SK-N-SH (cell line): Measurements from ENCODE around the gene PCDHA5. TPM values are rescaled to one million over a fixed set of nuclear protein-coding genes. Genes with fewer than 3 reads are reported as not detected.
"Not testable (repeated sequence)": the region's sequence is repeated elsewhere in the genome, so short reads cannot be mapped to it uniquely, and the experiment has no call there.

ENCODE experiments used
- CTCF ChIA-PET: fragments of 300-600, 350-600 bp; formaldehyde crosslinking; extraction: SDS; loops from one replicate; lab custom pipeline; 2021; lab: Yijun Ruan, JAX
- POLR2A ChIA-PET: fragments of 350-600 bp; sonication (Branson Sonifier 250); formaldehyde crosslinking; extraction: SDS; loops from one replicate; lab custom pipeline; 2020; ENCODE audit warnings: antibody characterized with exemption, inconsistent platforms; lab: Yijun Ruan, JAX
- DNase-seq: peaks from one replicate; pipeline ENCODE4 v3.0.0; 2012
- H2AFZ ChIP-seq: fragments of 200-600 bp; sonication (generic); 2 replicates; pipeline ENCODE4 v1.8.1; 2016; ENCODE audit warnings: antibody characterized with exemption, mild to moderate bottlenecking, low read depth
- H3F3A ChIP-seq: fragments of 200-600 bp; sonication (generic); replicated peaks from 2 replicates; pipeline ENCODE3; 2016; ENCODE audit warnings: antibody characterized with exemption, mild to moderate bottlenecking; ENCODE audit not compliant: insufficient read depth
- H3K27ac ChIP-seq, 2 experiments: fragments of 200-500 bp in 1 of 2; fragments of 200-600 bp in 1 of 2; sonication (Bioruptor generic) in 1 of 2; sonication (generic), shearing (Covaris generic) in 1 of 2; 2 replicates each; pipeline versions ENCODE4 v1.5.1 to v1.6.1; 2014 to 2016; ENCODE audit warnings: low read depth in 2 of 2, inconsistent platforms in 1 of 2, low read length in 1 of 2, mild to moderate bottlenecking in 1 of 2, mixed read lengths in 1 of 2
- H3K27me3 ChIP-seq: fragments of 200-600 bp; sonication (generic), shearing (Covaris generic); 2 replicates; pipeline ENCODE4 v1.6.1; 2016; ENCODE audit warnings: mixed run types; ENCODE audit not compliant: insufficient read depth
- H3K36me3 ChIP-seq, 2 experiments: fragments of 200-500 bp in 1 of 2; fragments of 200-600 bp in 1 of 2; sonication (Bioruptor generic) in 1 of 2; sonication (generic) in 1 of 2; replicated peaks in 1 of 2; 2 replicates each; pipeline versions ENCODE3 to v1.5.1; 2014 to 2016; ENCODE audit warnings: low read length in 1 of 2, mild to moderate bottlenecking in 1 of 2; ENCODE audit not compliant: insufficient read depth in 2 of 2, control insufficient read depth in 1 of 2
- H3K4me1 ChIP-seq, 2 experiments: fragments of 200-500 bp in 1 of 2; fragments of 200-600 bp in 1 of 2; sonication (Bioruptor generic) in 1 of 2; sonication (generic), shearing (Covaris generic) in 1 of 2; 2 replicates each; pipeline versions ENCODE4 v1.5.1 to v1.6.1; 2014 to 2016; ENCODE audit warnings: low read depth in 1 of 2, low read length in 1 of 2, mixed run types in 1 of 2; ENCODE audit not compliant: insufficient read depth in 2 of 2, control insufficient read depth in 1 of 2
- H3K4me2 ChIP-seq: fragments of 200-600 bp; sonication (generic), shearing (Covaris generic); 2 replicates; pipeline ENCODE4 v1.6.1; 2017; ENCODE audit warnings: mixed run types
- H3K4me3 ChIP-seq, 2 experiments: fragments of 200-500 bp in 1 of 2; fragments of 200-600 bp in 1 of 2; sonication (Bioruptor generic) in 1 of 2; sonication (generic), shearing (Covaris generic) in 1 of 2; 2 replicates each; pipeline versions ENCODE4 v1.5.1 to v1.8.1; 2014 to 2016; ENCODE audit warnings: low read depth in 2 of 2, inconsistent platforms in 1 of 2, low read length in 1 of 2, mild to moderate bottlenecking in 1 of 2, mixed read lengths in 1 of 2, moderate library complexity in 1 of 2
- H3K79me2 ChIP-seq: fragments of 200-600 bp; sonication (generic); 2 replicates; pipeline ENCODE4 v1.8.1; 2017; ENCODE audit warnings: mild to moderate bottlenecking; ENCODE audit not compliant: insufficient read depth
- H3K9ac ChIP-seq: fragments of 200-600 bp; sonication (generic); 2 replicates; pipeline ENCODE4 v1.6.1; 2017; ENCODE audit warnings: mixed run types
- H3K9me2 ChIP-seq: fragments of 200-600 bp; sonication (generic); 2 replicates; pipeline ENCODE4 v1.6.1; 2017; ENCODE audit warnings: mixed run types
- H3K9me3 ChIP-seq: fragments of 200-600 bp; sonication (generic); 2 replicates; pipeline ENCODE4 v1.6.1; 2017; ENCODE audit warnings: mixed run types, mild to moderate bottlenecking, moderate library complexity
- H4K20me1 ChIP-seq: fragments of 200-600 bp; sonication (generic); 2 replicates; pipeline ENCODE4 v1.6.1; 2017; ENCODE audit warnings: mild to moderate bottlenecking, mixed run types; ENCODE audit not compliant: insufficient read depth
- EZH2phosphoT487 ChIP-seq: fragments of 200-600 bp; sonication (generic); IDR thresholded peaks from 2 replicates; pipeline ENCODE4 v1.6.1; 2017; ENCODE audit warnings: low read depth, mixed run types, mild to moderate bottlenecking, antibody characterized with exemption, moderate library complexity, borderline replicate concordance
- FOXJ3 ChIP-seq: sonication (generic); formaldehyde crosslinking; IDR thresholded peaks from 2 replicates; pipeline ENCODE4 v1.5.1; 2020; ENCODE audit warnings: mild to moderate bottlenecking, missing genetic modification reagents
- FOXM1 ChIP-seq: IDR thresholded peaks from 2 replicates; pipeline ENCODE4 v1.4.0; 2012; ENCODE audit warnings: low read depth, mild to moderate bottlenecking
- GABPA ChIP-seq: IDR thresholded peaks from 2 replicates; pipeline ENCODE4 v1.4.0; 2012; ENCODE audit warnings: low read depth, mild to moderate bottlenecking
- GATA2 ChIP-seq: sonication (generic); formaldehyde crosslinking; IDR thresholded peaks from 2 replicates; pipeline ENCODE4 v1.5.0; 2020; ENCODE audit warnings: mild to moderate bottlenecking, missing genetic modification reagents
- MXI1 ChIP-seq: IDR thresholded peaks from 2 replicates; pipeline ENCODE4 v1.6.1; 2012; ENCODE audit warnings: mild to moderate bottlenecking, low read depth, low read length, improper control_type of control experiment
- NFIC ChIP-seq: IDR thresholded peaks from 2 replicates; pipeline ENCODE4 v1.4.0; 2012; ENCODE audit warnings: borderline replicate concordance
- NRF1 ChIP-seq: IDR thresholded peaks from 2 replicates; pipeline ENCODE4 v1.6.1; 2012; ENCODE audit warnings: low read depth, mild to moderate bottlenecking, low read length
- POLR2AphosphoS5 ChIP-seq: IDR thresholded peaks from 2 replicates; pipeline ENCODE4 v1.6.1; 2012; ENCODE audit warnings: low read depth, low read length
- RAD21 ChIP-seq: IDR thresholded peaks from 2 replicates; pipeline ENCODE4 v1.6.1; 2012; ENCODE audit warnings: mild to moderate bottlenecking, low read length
- RCOR1 ChIP-seq: fragments of 150-350 bp; IDR thresholded peaks from 2 replicates; pipeline ENCODE4 v1.6.1; 2017; ENCODE audit warnings: antibody characterized with exemption, low read length
- RXRA ChIP-seq: IDR thresholded peaks from 2 replicates; pipeline ENCODE4 v1.4.0; 2012; ENCODE audit warnings: low read depth, mild to moderate bottlenecking, borderline replicate concordance
- SIN3A ChIP-seq: IDR thresholded peaks from 2 replicates; pipeline ENCODE4 v1.6.1; 2012; ENCODE audit warnings: low read depth, mild to moderate bottlenecking, low read length, moderate library complexity, borderline replicate concordance
- TCF12 ChIP-seq: IDR thresholded peaks from 2 replicates; pipeline ENCODE4 v1.4.0; 2012
- TEAD4 ChIP-seq: IDR thresholded peaks from 2 replicates; pipeline ENCODE4 v1.4.0; 2012; ENCODE audit warnings: mild to moderate bottlenecking, borderline replicate concordance; ENCODE audit not compliant: insufficient read depth
- USF2 ChIP-seq: fragments of 150-350 bp; IDR thresholded peaks from 2 replicates; pipeline ENCODE4 v1.6.1; 2017; ENCODE audit warnings: antibody characterized with exemption, low read length, low read depth, borderline replicate concordance
- YY1 ChIP-seq: IDR thresholded peaks from 2 replicates; pipeline ENCODE4 v1.4.0; 2012; ENCODE audit warnings: low read depth, mild to moderate bottlenecking
- WGBS: methylation state at CpG from one replicate; pipeline ENCODE4 v1.1.6; 2017; ENCODE audit warnings: low lambda C conversion rate; 5-methylcytosine and 5-hydroxymethylcytosine counted together
- polyA plus RNA-seq, 3 experiments: library from polyadenylated mRNA; depleted of rRNA; stranded (reverse); fragments of >200 nt; gene quantifications; 2 replicates each; pipeline ENCODE4 v1.2.3, GENCODE V29; 2012
- TF ChIP-seq, protein P1 (sequence below): fragments of 150-350 bp; IDR thresholded peaks from 2 replicates; pipeline ENCODE4 v1.6.1; 2016; ENCODE audit warnings: mild to moderate bottlenecking, low read depth, low read length
- TF ChIP-seq, protein P2 (sequence below): IDR thresholded peaks from 2 replicates; pipeline ENCODE4 v1.4.0; 2012; ENCODE audit warnings: low read depth, borderline replicate concordance
- TF ChIP-seq, protein P3 (sequence below): IDR thresholded peaks from 2 replicates; pipeline ENCODE4 v1.4.0; 2012; ENCODE audit warnings: low read depth, borderline replicate concordance

PCDHA5 gene
- polyA plus RNA-seq, 1 of the 3 experiments (the other 2 are of a cell fraction), result 0.02 TPM

GRCh38 chr5:140822281-140822629 lies 842 bp downstream of the PCDHA5 start:
- no peaks in the 10 kb centered on the region for H3K79me2 ChIP-seq
- no peak overlapping the region for H3K9ac ChIP-seq
- no peaks in the 10 kb centered on the region for H3K36me3 ChIP-seq
- no peaks in the 10 kb centered on the region for H3K9me2 ChIP-seq
- POLR2A ChIA-PET, result no interaction called here
- H4K20me1 ChIP-seq, result no peaks in the 10 kb centered on the region
- CTCF ChIA-PET, result interaction anchor here (0.6 to 2.9 kb wide), 3 partner anchors 15 to 187 kb away, joined by 5 to 14 read pairs (median 10); partner anchors contain the start of genes PCDHA4 and PCDHA8
- no peaks in the 10 kb centered on the region for H3F3A ChIP-seq
- 18% methylated on average over 6 of the region's 6 CpGs for WGBS
- H3K9me3 ChIP-seq, result no peaks in the 10 kb centered on the region
- no peak for TF ChIP-seq POLR2AphosphoS5
- no peak for TF ChIP-seq TEAD4
- TF ChIP-seq SIN3A, result no peak
- TF ChIP-seq, protein P1, sequence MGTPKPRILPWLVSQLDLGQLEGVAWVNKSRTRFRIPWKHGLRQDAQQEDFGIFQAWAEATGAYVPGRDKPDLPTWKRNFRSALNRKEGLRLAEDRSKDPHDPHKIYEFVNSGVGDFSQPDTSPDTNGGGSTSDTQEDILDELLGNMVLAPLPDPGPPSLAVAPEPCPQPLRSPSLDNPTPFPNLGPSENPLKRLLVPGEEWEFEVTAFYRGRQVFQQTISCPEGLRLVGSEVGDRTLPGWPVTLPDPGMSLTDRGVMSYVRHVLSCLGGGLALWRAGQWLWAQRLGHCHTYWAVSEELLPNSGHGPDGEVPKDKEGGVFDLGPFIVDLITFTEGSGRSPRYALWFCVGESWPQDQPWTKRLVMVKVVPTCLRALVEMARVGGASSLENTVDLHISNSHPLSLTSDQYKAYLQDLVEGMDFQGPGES, result no peak
- TF ChIP-seq FOXM1, result no peak
- TF ChIP-seq RXRA, result no peak
- no peak for TF ChIP-seq NRF1
- TF ChIP-seq TCF12, result no peak
- TF ChIP-seq, protein P2, sequence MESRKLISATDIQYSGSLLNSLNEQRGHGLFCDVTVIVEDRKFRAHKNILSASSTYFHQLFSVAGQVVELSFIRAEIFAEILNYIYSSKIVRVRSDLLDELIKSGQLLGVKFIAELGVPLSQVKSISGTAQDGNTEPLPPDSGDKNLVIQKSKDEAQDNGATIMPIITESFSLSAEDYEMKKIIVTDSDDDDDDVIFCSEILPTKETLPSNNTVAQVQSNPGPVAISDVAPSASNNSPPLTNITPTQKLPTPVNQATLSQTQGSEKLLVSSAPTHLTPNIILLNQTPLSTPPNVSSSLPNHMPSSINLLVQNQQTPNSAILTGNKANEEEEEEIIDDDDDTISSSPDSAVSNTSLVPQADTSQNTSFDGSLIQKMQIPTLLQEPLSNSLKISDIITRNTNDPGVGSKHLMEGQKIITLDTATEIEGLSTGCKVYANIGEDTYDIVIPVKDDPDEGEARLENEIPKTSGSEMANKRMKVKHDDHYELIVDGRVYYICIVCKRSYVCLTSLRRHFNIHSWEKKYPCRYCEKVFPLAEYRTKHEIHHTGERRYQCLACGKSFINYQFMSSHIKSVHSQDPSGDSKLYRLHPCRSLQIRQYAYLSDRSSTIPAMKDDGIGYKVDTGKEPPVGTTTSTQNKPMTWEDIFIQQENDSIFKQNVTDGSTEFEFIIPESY, result no peak
- no peak for TF ChIP-seq FOXJ3 (CRISPR knock-in tag)
- TF ChIP-seq, protein P3, sequence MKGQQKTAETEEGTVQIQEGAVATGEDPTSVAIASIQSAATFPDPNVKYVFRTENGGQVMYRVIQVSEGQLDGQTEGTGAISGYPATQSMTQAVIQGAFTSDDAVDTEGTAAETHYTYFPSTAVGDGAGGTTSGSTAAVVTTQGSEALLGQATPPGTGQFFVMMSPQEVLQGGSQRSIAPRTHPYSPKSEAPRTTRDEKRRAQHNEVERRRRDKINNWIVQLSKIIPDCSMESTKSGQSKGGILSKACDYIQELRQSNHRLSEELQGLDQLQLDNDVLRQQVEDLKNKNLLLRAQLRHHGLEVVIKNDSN, result no peak
- TF ChIP-seq GABPA, result no peak
- no peak for TF ChIP-seq EZH2phosphoT487
- no peak for TF ChIP-seq NFIC
- TF ChIP-seq MXI1, result no peak
- no peak for TF ChIP-seq YY1
- no peak for TF ChIP-seq GATA2 (CRISPR knock-in tag)
- TF ChIP-seq RCOR1, result no peak
- no peak for TF ChIP-seq RAD21
- no peak for TF ChIP-seq USF2
- H3K27me3 ChIP-seq, result no peaks in the 10 kb centered on the region
- no peak overlapping the region for H2AFZ ChIP-seq
- H3K4me3 ChIP-seq, result no peak overlapping the region
- no peaks in the 10 kb centered on the region for H3K4me1 ChIP-seq
- H3K27ac ChIP-seq, result no peak overlapping the region
- H3K4me2 ChIP-seq, result no peak overlapping the region
- no peak for DNase-seq

DNA sequence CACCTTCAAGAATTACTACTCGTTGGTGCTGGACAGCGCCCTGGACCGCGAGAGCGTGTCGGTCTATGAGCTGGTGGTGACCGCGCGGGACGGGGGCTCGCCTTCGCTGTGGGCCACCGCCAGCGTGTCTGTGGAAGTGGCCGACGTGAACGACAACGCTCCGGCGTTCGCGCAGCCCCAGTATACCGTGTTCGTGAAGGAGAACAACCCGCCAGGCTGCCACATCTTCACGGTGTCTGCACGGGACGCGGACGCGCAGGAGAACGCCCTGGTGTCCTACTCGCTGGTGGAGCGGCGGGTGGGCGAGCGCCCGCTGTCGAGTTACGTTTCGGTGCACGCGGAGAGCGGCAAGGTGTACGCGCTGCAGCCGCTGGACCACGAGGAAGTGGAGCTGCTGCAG lies 1.6 kb downstream of the PCDHA5 start:
- H3K4me1 ChIP-seq, H3K9me3 ChIP-seq, H3K27me3 ChIP-seq, POLR2A ChIA-PET, H3K9ac ChIP-seq, H3K36me3 ChIP-seq, H3K4me2 ChIP-seq, DNase-seq, H3K79me2 ChIP-seq, H3K27ac ChIP-seq, H3K9me2 ChIP-seq, CTCF ChIA-PET, H4K20me1 ChIP-seq, H2AFZ ChIP-seq, H3K4me3 ChIP-seq, H3F3A ChIP-seq: not testable (repeated sequence)
- WGBS, result 88% methylated on average over 28 of the region's 48 CpGs
